ENCODE measurements around the gene ANXA11.
A peak's percentile ranks its signal among the peaks of the same experiment; 100 is the strongest.
"Not testable (repeated sequence)": the region's sequence is repeated elsewhere in the genome, so short reads cannot be mapped to it uniquely, and the experiment has no call there.

Gene ANXA11

GRCh38 chr10:80207768-80208370, 2.5 kb upstream of the ANXA11 start:
- no peak for DNase-seq (ENCODE audit: low read depth)

GRCh38 chr10:80206277-80206655, 929 bp upstream of the ANXA11 start:
- DNase-seq (ENCODE audit: low read depth): no peak

- no peak for DNase-seq (ENCODE audit: low read depth)
Measured at GRCh38 chr10:80204677-80205476, 460 bp downstream of the ANXA11 start.

GRCh38 chr10:80203835-80204676, 1.3 kb downstream of the ANXA11 start:
- no peak for DNase-seq (ENCODE audit: low read depth)

GRCh38 chr10:80202934-80203834, 2.2 kb downstream of the ANXA11 start:
- DNase-seq (ENCODE audit: low read depth): peak; percentile 47

GRCh38 chr10:80202530-80202929, 2.8 kb downstream of the ANXA11 start:
- DNase-seq (ENCODE audit: low read depth): not testable (repeated sequence)

- DNase-seq (ENCODE audit: low read depth): no peak
Measured at GRCh38 chr10:80201608-80202141, 3.7 kb downstream of the ANXA11 start.

GRCh38 chr10:80200687-80201086, 4.7 kb downstream of the ANXA11 start:
- no peak for DNase-seq (ENCODE audit: low read depth)

GRCh38 chr10:80200259-80200658, 5.1 kb downstream of the ANXA11 start:
- DNase-seq (ENCODE audit: low read depth): no peak

- no peak for DNase-seq (ENCODE audit: low read depth)
Measured at GRCh38 chr10:80199828-80200227, 5.5 kb downstream of the ANXA11 start.

GRCh38 chr10:80197972-80198916, 7.1 kb downstream of the ANXA11 start:
- no peak for DNase-seq (ENCODE audit: low read depth)

GRCh38 chr10:80196950-80197315, 8.4 kb downstream of the ANXA11 start:
- DNase-seq (ENCODE audit: low read depth): no peak

- peak; percentile 37 for DNase-seq (ENCODE audit: low read depth)
Measured at GRCh38 chr10:80196270-80196949, 8.9 kb downstream of the ANXA11 start.

GRCh38 chr10:80195046-80195574, 10.2 kb downstream of the ANXA11 start:
- no peak for DNase-seq (ENCODE audit: low read depth)

GRCh38 chr10:80194373-80195045, 10.8 kb downstream of the ANXA11 start:
- DNase-seq (ENCODE audit: low read depth): no peak

- no peak for DNase-seq (ENCODE audit: low read depth)
Measured at GRCh38 chr10:80192553-80192952, 12.8 kb downstream of the ANXA11 start.

- no peak for DNase-seq (ENCODE audit: low read depth)
Measured at GRCh38 chr10:80191589-80192270, 13.6 kb downstream of the ANXA11 start.

GRCh38 chr10:80188713-80189112, 16.6 kb downstream of the ANXA11 start:
- no peak for DNase-seq (ENCODE audit: low read depth)

Data from T follicular helper cell (primary cell).